Nephron progenitor cell (in vitro differentiated cells): ENCODE data around the gene HEY2.

ENCODE experiments used
- DNase-seq: peaks from one replicate; pipeline ENCODE4 v3.0.0; 2021
- H3K27ac Mint-ChIP-seq: 2 replicates; pipeline ENCODE4 v1.8.0; 2021; ENCODE audit warnings: mild to moderate bottlenecking, moderate library complexity, mixed read lengths
- H3K27me3 Mint-ChIP-seq: 2 replicates; pipeline ENCODE4 v1.8.0; 2021; ENCODE audit warnings: mild to moderate bottlenecking, low read depth, mixed read lengths; ENCODE audit not compliant: poor library complexity
- H3K36me3 Mint-ChIP-seq: 2 replicates; pipeline ENCODE4 v1.8.0; 2021; ENCODE audit warnings: low read depth, mixed read lengths
- H3K4me1 Mint-ChIP-seq: 2 replicates; pipeline ENCODE4 v1.8.0; 2021; ENCODE audit warnings: mixed read lengths
- H3K4me3 Mint-ChIP-seq: 2 replicates; pipeline ENCODE4 v1.8.0; 2021; ENCODE audit warnings: mild to moderate bottlenecking, moderate library complexity, mixed read lengths
- H3K9me3 Mint-ChIP-seq: 2 replicates; pipeline ENCODE4 v1.8.0; 2021; ENCODE audit warnings: mild to moderate bottlenecking, moderate library complexity, mixed read lengths
- CTCF ChIP-seq: fragments of 200-600 bp; sonication (generic); IDR thresholded peaks from 2 replicates; pipeline ENCODE4 v1.5.0; 2021; ENCODE audit warnings: antibody characterized with exemption

Gene HEY2

GRCh38 chr6:125729983-125730382 lies 19.4 kb upstream of the HEY2 start:
- DNase-seq = no peak
- Mint-ChIP-seq H3K36me3 (no peaks in the 10 kb centered on the region), H3K9me3 (peaks cover 5% of the 10 kb centered on the region), H3K27ac (no peak overlapping the region), H3K4me3 (no peak overlapping the region), H3K27me3 (peaks cover 3% of the 10 kb centered on the region), H3K4me1 (peaks cover 26% of the 10 kb centered on the region)
- TF ChIP-seq CTCF = no peak

- peaks cover 3% of the 10 kb centered on the region for H3K27me3 Mint-ChIP-seq
- no peaks in the 10 kb centered on the region for H3K36me3 Mint-ChIP-seq
Observed at GRCh38 chr6:125732398-125732797, 17.0 kb upstream of the HEY2 start.

GRCh38 chr6:125733516-125734300 lies 15.7 kb upstream of the HEY2 start:
- DNase-seq = no peak

More at GRCh38 chr6:125732398-125732797, 17.0 kb upstream of the HEY2 start:
- H3K27ac Mint-ChIP-seq = no peak overlapping the region
- TF ChIP-seq CTCF = no peak
- peaks cover 24% of the 10 kb centered on the region for H3K4me1 Mint-ChIP-seq
- H3K9me3 Mint-ChIP-seq = peaks cover 5% of the 10 kb centered on the region
- H3K4me3 Mint-ChIP-seq = no peak overlapping the region
- DNase-seq = no peak

GRCh38 chr6:125738276-125738675 lies 11.2 kb upstream of the HEY2 start:
- DNase-seq = no peak
- H3K36me3 Mint-ChIP-seq = no peaks in the 10 kb centered on the region
- H3K27ac Mint-ChIP-seq = no peak overlapping the region
- H3K27me3 Mint-ChIP-seq = no peaks in the 10 kb centered on the region
- H3K4me1 Mint-ChIP-seq = peaks cover 11% of the 10 kb centered on the region
- peaks cover 1% of the 10 kb centered on the region for H3K9me3 Mint-ChIP-seq
- no peak overlapping the region for H3K4me3 Mint-ChIP-seq
- no peak for TF ChIP-seq CTCF

More at GRCh38 chr6:125733516-125734300, 15.7 kb upstream of the HEY2 start:
- Mint-ChIP-seq H3K4me3 (no peak overlapping the region), H3K9me3 (peaks cover 5% of the 10 kb centered on the region), H3K27me3 (peaks cover under 1% of the 10 kb centered on the region), H3K36me3 (no peaks in the 10 kb centered on the region), H3K27ac (no peak overlapping the region), H3K4me1 (peaks cover 12% of the 10 kb centered on the region)
- no peak for TF ChIP-seq CTCF

- Mint-ChIP-seq H3K27me3 (no peaks in the 10 kb centered on the region), H3K9me3 (no peaks in the 10 kb centered on the region), H3K4me1 (peaks cover 17% of the 10 kb centered on the region), H3K36me3 (no peaks in the 10 kb centered on the region), H3K4me3 (no peak overlapping the region), H3K27ac (no peak overlapping the region)
- TF ChIP-seq CTCF = no peak
- DNase-seq = no peak
Observed at GRCh38 chr6:125739364-125739763, 10.1 kb upstream of the HEY2 start.

- Mint-ChIP-seq H3K9me3 (no peaks in the 10 kb centered on the region), H3K27ac (no peak overlapping the region), H3K36me3 (no peaks in the 10 kb centered on the region), H3K4me1 (peaks cover 35% of the 10 kb centered on the region), H3K4me3 (no peak overlapping the region), H3K27me3 (no peaks in the 10 kb centered on the region)
- DNase-seq = no peak
- no peak for TF ChIP-seq CTCF
Observed at GRCh38 chr6:125741336-125741735, 8.1 kb upstream of the HEY2 start.
